MM.1S (cell line): ENCODE data around the gene ROPN1B.
"Not testable (repeated sequence)": the region's sequence is repeated elsewhere in the genome, so short reads cannot be mapped to it uniquely, and the experiment has no call there.

Source experiments
- CTCF ChIP-seq: fragments of 300-600 bp; sonication (generic); IDR thresholded peaks from 2 replicates; pipeline ENCODE4 v1.5.1; 2016; ENCODE audit warnings: antibody characterized with exemption, low read length, mixed read lengths
- EZH2 ChIP-seq: fragments of 300-600 bp; sonication (generic); optimal IDR thresholded peaks from 2 replicates; pipeline ENCODE3; 2017; ENCODE audit warnings: low read depth, mild to moderate bottlenecking, antibody characterized with exemption, low read length, mixed read lengths
- EZH2phosphoT487 ChIP-seq: fragments of 300-600 bp; sonication (generic); IDR thresholded peaks from 2 replicates; pipeline ENCODE4 v1.6.1; 2018; ENCODE audit warnings: antibody characterized with exemption, low read length

- TF ChIP-seq EZH2, CTCF, EZH2phosphoT487: not testable (repeated sequence)
Measured at GRCh38 chr3:125963834-125964233, 5.1 kb upstream of the ROPN1B start.
